Measurements from ENCODE around the gene DNMT3B. TPM values are rescaled to one million over a fixed set of nuclear protein-coding genes. Genes with fewer than 3 reads are reported as not detected.

DNMT3B gene
- total and polyA plus RNA-seq, 9 of the 15 experiments (the other 6 are each of a cell fraction or from before 2014, with no cell fraction given) = 9.3 to 74.8 (median 49.1) TPM

DNA sequence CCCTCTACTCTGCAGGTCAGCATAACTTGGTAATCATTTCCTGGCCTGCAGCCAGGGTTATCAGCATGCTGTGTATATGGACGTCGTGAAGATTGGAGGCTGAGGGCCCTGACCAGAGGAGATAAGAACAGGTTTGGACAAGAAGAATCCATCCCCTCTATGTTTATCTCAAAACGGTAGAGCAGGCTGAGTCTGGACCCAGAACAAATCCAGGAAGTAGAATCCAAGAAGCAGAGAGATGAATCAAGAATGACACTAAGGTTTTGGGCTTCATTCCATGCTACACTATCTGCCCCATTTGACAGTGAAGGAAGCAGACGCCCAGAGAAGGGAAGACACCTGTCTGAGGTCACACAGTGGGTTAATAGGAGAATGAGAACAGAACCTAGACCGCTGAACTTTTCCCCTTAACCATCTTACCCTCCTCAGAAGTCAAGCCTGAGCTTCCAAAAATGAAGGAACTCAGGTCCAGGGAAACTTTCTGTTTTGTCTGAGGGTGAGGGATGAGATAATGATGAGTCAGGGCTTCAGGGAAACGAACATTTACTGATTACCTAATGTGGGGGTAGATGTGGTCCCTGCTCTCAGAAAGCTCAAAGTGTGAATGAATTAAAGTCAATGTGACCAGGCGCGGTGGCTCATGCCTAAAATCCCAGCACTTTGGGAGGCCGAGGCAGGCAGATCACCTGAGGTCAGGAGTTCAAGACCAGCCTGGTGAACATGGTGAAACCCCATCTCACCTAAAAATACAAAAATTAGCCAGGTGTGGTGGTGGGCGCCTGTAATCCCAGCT lies 9.5 kb upstream of the DNMT3B start (continued):
- TF ChIP-seq, protein P1, sequence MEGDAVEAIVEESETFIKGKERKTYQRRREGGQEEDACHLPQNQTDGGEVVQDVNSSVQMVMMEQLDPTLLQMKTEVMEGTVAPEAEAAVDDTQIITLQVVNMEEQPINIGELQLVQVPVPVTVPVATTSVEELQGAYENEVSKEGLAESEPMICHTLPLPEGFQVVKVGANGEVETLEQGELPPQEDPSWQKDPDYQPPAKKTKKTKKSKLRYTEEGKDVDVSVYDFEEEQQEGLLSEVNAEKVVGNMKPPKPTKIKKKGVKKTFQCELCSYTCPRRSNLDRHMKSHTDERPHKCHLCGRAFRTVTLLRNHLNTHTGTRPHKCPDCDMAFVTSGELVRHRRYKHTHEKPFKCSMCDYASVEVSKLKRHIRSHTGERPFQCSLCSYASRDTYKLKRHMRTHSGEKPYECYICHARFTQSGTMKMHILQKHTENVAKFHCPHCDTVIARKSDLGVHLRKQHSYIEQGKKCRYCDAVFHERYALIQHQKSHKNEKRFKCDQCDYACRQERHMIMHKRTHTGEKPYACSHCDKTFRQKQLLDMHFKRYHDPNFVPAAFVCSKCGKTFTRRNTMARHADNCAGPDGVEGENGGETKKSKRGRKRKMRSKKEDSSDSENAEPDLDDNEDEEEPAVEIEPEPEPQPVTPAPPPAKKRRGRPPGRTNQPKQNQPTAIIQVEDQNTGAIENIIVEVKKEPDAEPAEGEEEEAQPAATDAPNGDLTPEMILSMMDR (IDR thresholded peaks at IDR 0.05 in 2 of 3, conservative IDR thresholded peaks at IDR 0.05 in 1 of 3; ENCODE audit: insufficient read depth in 2 of 3, low read depth in 1 of 3, low read length in 3 of 3) = no peak
- peak; percentile 94 for TF ChIP-seq FOXM1 (IDR thresholded peaks at IDR 0.05; ENCODE audit: low read depth)
- no peak for TF ChIP-seq FOXM1 (CRISPR knock-in tag; IDR thresholded peaks at IDR 0.05; ENCODE audit: low read depth)
- no peak for TF ChIP-seq HMG20B (CRISPR knock-in tag; IDR thresholded peaks at IDR 0.05)
- no peak for TF ChIP-seq KLF10 (CRISPR knock-in tag; IDR thresholded peaks at IDR 0.05)
- no peak for TF ChIP-seq ZNF76 (CRISPR knock-in tag; IDR thresholded peaks at IDR 0.05; ENCODE audit: borderline replicate concordance)
- peak; percentile 86 for TF ChIP-seq CREM (IDR thresholded peaks at IDR 0.05; ENCODE audit: low read depth)
- peak; percentile 99 for TF ChIP-seq CXXC5 (CRISPR knock-in tag; IDR thresholded peaks at IDR 0.05)
- TF ChIP-seq MCM3 (IDR thresholded peaks at IDR 0.05) = no peak
- TF ChIP-seq KDM5B (IDR thresholded peaks at IDR 0.05; ENCODE audit: insufficient replicate concordance, low read depth, low read length) = peak; percentile 16
- TF ChIP-seq, protein P2, sequence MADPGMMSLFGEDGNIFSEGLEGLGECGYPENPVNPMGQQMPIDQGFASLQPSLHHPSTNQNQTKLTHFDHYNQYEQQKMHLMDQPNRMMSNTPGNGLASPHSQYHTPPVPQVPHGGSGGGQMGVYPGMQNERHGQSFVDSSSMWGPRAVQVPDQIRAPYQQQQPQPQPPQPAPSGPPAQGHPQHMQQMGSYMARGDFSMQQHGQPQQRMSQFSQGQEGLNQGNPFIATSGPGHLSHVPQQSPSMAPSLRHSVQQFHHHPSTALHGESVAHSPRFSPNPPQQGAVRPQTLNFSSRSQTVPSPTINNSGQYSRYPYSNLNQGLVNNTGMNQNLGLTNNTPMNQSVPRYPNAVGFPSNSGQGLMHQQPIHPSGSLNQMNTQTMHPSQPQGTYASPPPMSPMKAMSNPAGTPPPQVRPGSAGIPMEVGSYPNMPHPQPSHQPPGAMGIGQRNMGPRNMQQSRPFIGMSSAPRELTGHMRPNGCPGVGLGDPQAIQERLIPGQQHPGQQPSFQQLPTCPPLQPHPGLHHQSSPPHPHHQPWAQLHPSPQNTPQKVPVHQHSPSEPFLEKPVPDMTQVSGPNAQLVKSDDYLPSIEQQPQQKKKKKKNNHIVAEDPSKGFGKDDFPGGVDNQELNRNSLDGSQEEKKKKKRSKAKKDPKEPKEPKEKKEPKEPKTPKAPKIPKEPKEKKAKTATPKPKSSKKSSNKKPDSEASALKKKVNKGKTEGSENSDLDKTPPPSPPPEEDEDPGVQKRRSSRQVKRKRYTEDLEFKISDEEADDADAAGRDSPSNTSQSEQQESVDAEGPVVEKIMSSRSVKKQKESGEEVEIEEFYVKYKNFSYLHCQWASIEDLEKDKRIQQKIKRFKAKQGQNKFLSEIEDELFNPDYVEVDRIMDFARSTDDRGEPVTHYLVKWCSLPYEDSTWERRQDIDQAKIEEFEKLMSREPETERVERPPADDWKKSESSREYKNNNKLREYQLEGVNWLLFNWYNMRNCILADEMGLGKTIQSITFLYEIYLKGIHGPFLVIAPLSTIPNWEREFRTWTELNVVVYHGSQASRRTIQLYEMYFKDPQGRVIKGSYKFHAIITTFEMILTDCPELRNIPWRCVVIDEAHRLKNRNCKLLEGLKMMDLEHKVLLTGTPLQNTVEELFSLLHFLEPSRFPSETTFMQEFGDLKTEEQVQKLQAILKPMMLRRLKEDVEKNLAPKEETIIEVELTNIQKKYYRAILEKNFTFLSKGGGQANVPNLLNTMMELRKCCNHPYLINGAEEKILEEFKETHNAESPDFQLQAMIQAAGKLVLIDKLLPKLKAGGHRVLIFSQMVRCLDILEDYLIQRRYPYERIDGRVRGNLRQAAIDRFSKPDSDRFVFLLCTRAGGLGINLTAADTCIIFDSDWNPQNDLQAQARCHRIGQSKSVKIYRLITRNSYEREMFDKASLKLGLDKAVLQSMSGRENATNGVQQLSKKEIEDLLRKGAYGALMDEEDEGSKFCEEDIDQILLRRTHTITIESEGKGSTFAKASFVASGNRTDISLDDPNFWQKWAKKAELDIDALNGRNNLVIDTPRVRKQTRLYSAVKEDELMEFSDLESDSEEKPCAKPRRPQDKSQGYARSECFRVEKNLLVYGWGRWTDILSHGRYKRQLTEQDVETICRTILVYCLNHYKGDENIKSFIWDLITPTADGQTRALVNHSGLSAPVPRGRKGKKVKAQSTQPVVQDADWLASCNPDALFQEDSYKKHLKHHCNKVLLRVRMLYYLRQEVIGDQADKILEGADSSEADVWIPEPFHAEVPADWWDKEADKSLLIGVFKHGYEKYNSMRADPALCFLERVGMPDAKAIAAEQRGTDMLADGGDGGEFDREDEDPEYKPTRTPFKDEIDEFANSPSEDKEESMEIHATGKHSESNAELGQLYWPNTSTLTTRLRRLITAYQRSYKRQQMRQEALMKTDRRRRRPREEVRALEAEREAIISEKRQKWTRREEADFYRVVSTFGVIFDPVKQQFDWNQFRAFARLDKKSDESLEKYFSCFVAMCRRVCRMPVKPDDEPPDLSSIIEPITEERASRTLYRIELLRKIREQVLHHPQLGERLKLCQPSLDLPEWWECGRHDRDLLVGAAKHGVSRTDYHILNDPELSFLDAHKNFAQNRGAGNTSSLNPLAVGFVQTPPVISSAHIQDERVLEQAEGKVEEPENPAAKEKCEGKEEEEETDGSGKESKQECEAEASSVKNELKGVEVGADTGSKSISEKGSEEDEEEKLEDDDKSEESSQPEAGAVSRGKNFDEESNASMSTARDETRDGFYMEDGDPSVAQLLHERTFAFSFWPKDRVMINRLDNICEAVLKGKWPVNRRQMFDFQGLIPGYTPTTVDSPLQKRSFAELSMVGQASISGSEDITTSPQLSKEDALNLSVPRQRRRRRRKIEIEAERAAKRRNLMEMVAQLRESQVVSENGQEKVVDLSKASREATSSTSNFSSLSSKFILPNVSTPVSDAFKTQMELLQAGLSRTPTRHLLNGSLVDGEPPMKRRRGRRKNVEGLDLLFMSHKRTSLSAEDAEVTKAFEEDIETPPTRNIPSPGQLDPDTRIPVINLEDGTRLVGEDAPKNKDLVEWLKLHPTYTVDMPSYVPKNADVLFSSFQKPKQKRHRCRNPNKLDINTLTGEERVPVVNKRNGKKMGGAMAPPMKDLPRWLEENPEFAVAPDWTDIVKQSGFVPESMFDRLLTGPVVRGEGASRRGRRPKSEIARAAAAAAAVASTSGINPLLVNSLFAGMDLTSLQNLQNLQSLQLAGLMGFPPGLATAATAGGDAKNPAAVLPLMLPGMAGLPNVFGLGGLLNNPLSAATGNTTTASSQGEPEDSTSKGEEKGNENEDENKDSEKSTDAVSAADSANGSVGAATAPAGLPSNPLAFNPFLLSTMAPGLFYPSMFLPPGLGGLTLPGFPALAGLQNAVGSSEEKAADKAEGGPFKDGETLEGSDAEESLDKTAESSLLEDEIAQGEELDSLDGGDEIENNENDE (IDR thresholded peaks at IDR 0.05; ENCODE audit: low read depth, low read length) = no peak
- TF ChIP-seq ZBTB7A (IDR thresholded peaks at IDR 0.05; ENCODE audit: borderline replicate concordance, control insufficient read depth, low read depth, low read length) = no peak
- no peak for TF ChIP-seq FOXO4 (CRISPR knock-in tag; IDR thresholded peaks at IDR 0.05)

Measured in K562 (cell line).